Keratinocyte (primary cell): ENCODE results near the gene CGGBP1. TPM values are rescaled to one million over a fixed set of nuclear protein-coding genes. Genes with fewer than 3 reads are reported as not detected.
A peak's percentile ranks its signal among the peaks of the same experiment; 100 is the strongest.

Source experiments
- DNase-seq: peaks from one replicate; pipeline ENCODE4 v3.0.0-alpha.2; 2011; ENCODE audit warnings: low read depth, missing footprints, low spot score
- FAIRE-seq: peaks from 2 replicates; lab custom pipeline; 2011; peaks lifted over from hg19 to GRCh38; lab: Jason Lieb, UNC
- H2AFZ ChIP-seq: 2 replicates; pipeline ENCODE4 v1.6.0; 2012; ENCODE audit warnings: low read length, control low read depth, inconsistent platforms; ENCODE audit not compliant: control insufficient read depth
- H3K27ac ChIP-seq: 2 replicates; pipeline ENCODE4 v1.5.1; 2011; ENCODE audit warnings: low read length; ENCODE audit not compliant: control insufficient read depth, insufficient read depth
- H3K27me3 ChIP-seq: 3 replicates; pipeline ENCODE4 v1.6.0; 2011; ENCODE audit warnings: low read length; ENCODE audit not compliant: control insufficient read depth, insufficient read depth; ENCODE audit errors: extremely low read depth
- H3K36me3 ChIP-seq, 2 experiments: 2 replicates in 1 of 2; 3 replicates in 1 of 2; pipeline ENCODE4 v1.5.1; 2011; ENCODE audit warnings: low read length in 2 of 2, mild to moderate bottlenecking in 1 of 2; ENCODE audit not compliant: control insufficient read depth in 2 of 2, insufficient read depth in 2 of 2; ENCODE audit errors: extremely low read depth in 1 of 2
- H3K4me1 ChIP-seq: 3 replicates; pipeline ENCODE4 v1.5.1; 2011; ENCODE audit warnings: low read length; ENCODE audit not compliant: control insufficient read depth, insufficient read depth; ENCODE audit errors: extremely low read depth
- H3K4me2 ChIP-seq: 3 replicates; pipeline ENCODE4 v1.6.0; 2011; ENCODE audit warnings: low read depth, low read length; ENCODE audit not compliant: control insufficient read depth, insufficient read depth; ENCODE audit errors: extremely low read depth
- H3K4me3 ChIP-seq, 3 experiments: fragments of 200-600 bp in 1 of 3; sonication (generic) in 1 of 3; 2 replicates in 2 of 3; 3 replicates in 1 of 3; pipeline ENCODE4 v1.5.1; 2011 to 2016; ENCODE audit warnings: low read length in 3 of 3, mild to moderate bottlenecking in 3 of 3, control low read depth in 2 of 3, inconsistent platforms in 1 of 3, low read depth in 1 of 3, mixed read lengths in 1 of 3, mixed run types in 1 of 3, moderate library complexity in 1 of 3; ENCODE audit not compliant: control insufficient read depth in 2 of 3, insufficient read depth in 2 of 3; ENCODE audit errors: extremely low read depth in 1 of 3
- H3K79me2 ChIP-seq: 2 replicates; pipeline ENCODE4 v1.6.0; 2012; ENCODE audit warnings: low read length; ENCODE audit not compliant: control insufficient read depth, insufficient read depth
- H3K9ac ChIP-seq: 3 replicates; pipeline ENCODE4 v1.6.0; 2011; ENCODE audit warnings: low read length; ENCODE audit not compliant: control insufficient read depth, insufficient read depth; ENCODE audit errors: extremely low read depth
- H3K9me1 ChIP-seq: 3 replicates; pipeline ENCODE4 v1.6.0; 2011; ENCODE audit warnings: low read length; ENCODE audit not compliant: control insufficient read depth, insufficient read depth; ENCODE audit errors: extremely low read depth
- H3K9me3 ChIP-seq: 2 replicates; pipeline ENCODE4 v1.5.1; 2012; ENCODE audit warnings: low read depth, low read length; ENCODE audit not compliant: control insufficient read depth
- H4K20me1 ChIP-seq: 3 replicates; pipeline ENCODE4 v1.6.0; 2011; ENCODE audit warnings: low read length; ENCODE audit not compliant: control insufficient read depth, insufficient read depth; ENCODE audit errors: extremely low read depth
- EZH2 ChIP-seq: IDR thresholded peaks from one replicate; pipeline ENCODE4 v1.6.1; 2012; ENCODE audit warnings: inconsistent platforms, mild to moderate bottlenecking, low read length, moderate library complexity
- dilution Hi-C: fragments of 300-500 bp; cut with MboI; formaldehyde crosslinking; loops from one replicate; pipeline ENCODE4 v1.7.0; 2020; ENCODE audit warnings: low sequenced_read_pairs; ENCODE audit not compliant: extremely low pct_ligation_motif_present
- polyA plus RNA-seq, 5 experiments: library from polyadenylated mRNA; depleted of rRNA in 3 of 5; stranded (reverse) in 3 of 5; stranded (forward) in 1 of 5; unstranded in 1 of 5; fragments of >200 nt; gene quantifications; 1 replicate in 1 of 5; 2 replicates in 3 of 5; 3 replicates in 1 of 5; pipeline versions ENCODE4 v1.2.1 to v1.2.3, GENCODE V29; 2011 to 2012; ENCODE audit warnings: missing spikeins in 2 of 5, low read depth in 1 of 5, low replicate concordance in 1 of 5
- TF ChIP-seq, protein P1 (sequence below), 3 experiments: IDR thresholded peaks in 1 of 3; conservative IDR thresholded peaks in 1 of 3; optimal IDR thresholded peaks in 1 of 3; 2 replicates in 2 of 3; 3 replicates in 1 of 3; pipeline versions ENCODE3 to v1.5.1; 2011; ENCODE audit warnings: low read length in 3 of 3, mild to moderate bottlenecking in 3 of 3, moderate library complexity in 2 of 3, control low read depth in 1 of 3, inconsistent platforms in 1 of 3; ENCODE audit not compliant: insufficient read depth in 2 of 3; ENCODE audit errors: extremely low read depth in 1 of 3

CGGBP1 gene
- polyA plus RNA-seq, 1 donor (not counting 4 experiments of a cell fraction or from before 2014, with no cell fraction given) = 43.3 TPM

DNA sequence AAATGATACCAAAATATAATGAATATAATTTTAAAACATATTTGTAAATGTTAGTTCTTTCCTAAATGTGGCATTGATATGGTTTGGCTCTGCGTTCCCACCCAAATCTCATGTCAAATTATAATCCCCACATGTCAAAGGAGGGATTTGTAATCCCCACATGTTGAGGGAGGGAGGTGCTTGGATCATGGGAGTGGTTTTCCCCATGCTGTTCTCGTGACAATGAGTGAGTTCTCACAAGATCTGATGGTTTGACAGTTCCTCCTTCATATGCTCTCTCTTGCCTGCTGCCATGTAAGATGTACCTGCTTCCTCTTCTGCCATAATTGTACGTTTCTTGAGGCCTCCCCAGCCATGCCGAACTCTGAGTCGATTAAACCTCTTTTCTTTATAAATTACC, 12.0 kb downstream of the CGGBP1 start:
- Histone ChIP-seq H3K9me3 (no peaks in the 10 kb centered on the region), H3K4me2 (no peak overlapping the region), H3K4me3 (no peak overlapping the region), H3K9ac (no peak overlapping the region), H3K9me1 (no peaks in the 10 kb centered on the region), H3K4me1 (no peaks in the 10 kb centered on the region), H2AFZ (peak overlapping the region; percentile 63), H4K20me1 (no peaks in the 10 kb centered on the region), H3K79me2 (no peaks in the 10 kb centered on the region), H3K27ac (no peak overlapping the region), H3K27me3 (no peaks in the 10 kb centered on the region), H3K36me3 (no peaks in the 10 kb centered on the region)
- TF ChIP-seq EZH2 = no peak
- TF ChIP-seq, protein P1, sequence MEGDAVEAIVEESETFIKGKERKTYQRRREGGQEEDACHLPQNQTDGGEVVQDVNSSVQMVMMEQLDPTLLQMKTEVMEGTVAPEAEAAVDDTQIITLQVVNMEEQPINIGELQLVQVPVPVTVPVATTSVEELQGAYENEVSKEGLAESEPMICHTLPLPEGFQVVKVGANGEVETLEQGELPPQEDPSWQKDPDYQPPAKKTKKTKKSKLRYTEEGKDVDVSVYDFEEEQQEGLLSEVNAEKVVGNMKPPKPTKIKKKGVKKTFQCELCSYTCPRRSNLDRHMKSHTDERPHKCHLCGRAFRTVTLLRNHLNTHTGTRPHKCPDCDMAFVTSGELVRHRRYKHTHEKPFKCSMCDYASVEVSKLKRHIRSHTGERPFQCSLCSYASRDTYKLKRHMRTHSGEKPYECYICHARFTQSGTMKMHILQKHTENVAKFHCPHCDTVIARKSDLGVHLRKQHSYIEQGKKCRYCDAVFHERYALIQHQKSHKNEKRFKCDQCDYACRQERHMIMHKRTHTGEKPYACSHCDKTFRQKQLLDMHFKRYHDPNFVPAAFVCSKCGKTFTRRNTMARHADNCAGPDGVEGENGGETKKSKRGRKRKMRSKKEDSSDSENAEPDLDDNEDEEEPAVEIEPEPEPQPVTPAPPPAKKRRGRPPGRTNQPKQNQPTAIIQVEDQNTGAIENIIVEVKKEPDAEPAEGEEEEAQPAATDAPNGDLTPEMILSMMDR (optimal IDR thresholded peaks at IDR 0.05 in 1 of 3, IDR thresholded peaks at IDR 0.05 in 1 of 3, conservative IDR thresholded peaks at IDR 0.05 in 1 of 3; ENCODE audit: extremely low read depth in 1 of 3, insufficient read depth in 2 of 3, low read length in 3 of 3) = no peak
- dilution Hi-C loops = no loop called here
- FAIRE-seq (no peak), DNase-seq (no peak)

GRCh38 chr3:88044411-88044810, 14.4 kb downstream of the CGGBP1 start:
- Histone ChIP-seq H2AFZ (no peak overlapping the region), H3K9me3 (no peaks in the 10 kb centered on the region), H3K36me3 (no peaks in the 10 kb centered on the region), H3K79me2 (no peaks in the 10 kb centered on the region), H3K27ac (no peak overlapping the region), H3K27me3 (no peaks in the 10 kb centered on the region), H3K4me2 (no peak overlapping the region), H3K9me1 (no peaks in the 10 kb centered on the region), H4K20me1 (no peaks in the 10 kb centered on the region), H3K9ac (no peak overlapping the region), H3K4me1 (no peaks in the 10 kb centered on the region), H3K4me3 (no peak overlapping the region)
- FAIRE-seq = no peak
- dilution Hi-C loops = no loop called here
- TF ChIP-seq EZH2 = no peak
- TF ChIP-seq, protein P1 (optimal IDR thresholded peaks at IDR 0.05 in 1 of 3, IDR thresholded peaks at IDR 0.05 in 1 of 3, conservative IDR thresholded peaks at IDR 0.05 in 1 of 3; ENCODE audit: extremely low read depth in 1 of 3, insufficient read depth in 2 of 3, low read length in 3 of 3) = no peak
- no peak for DNase-seq
